HCT116 (cell line): ENCODE data around the gene PLEKHA8.

Experiments used
- ATF3 ChIP-seq: IDR thresholded peaks from 2 replicates; pipeline ENCODE4 v1.6.1; 2012
- CBX3 ChIP-seq: IDR thresholded peaks from 2 replicates; pipeline ENCODE4 v1.6.1; 2012; ENCODE audit warnings: low read depth
- EZH2phosphoT487 ChIP-seq: fragments of 200-600 bp; IDR thresholded peaks from 2 replicates; pipeline ENCODE4 v1.6.1; 2018; ENCODE audit warnings: antibody characterized with exemption, borderline replicate concordance
- JUND ChIP-seq: IDR thresholded peaks from 2 replicates; pipeline ENCODE4 v1.6.1; 2012
- MAX ChIP-seq: IDR thresholded peaks from 2 replicates; pipeline ENCODE4 v1.6.1; 2012
- POLR2A ChIP-seq: IDR thresholded peaks from 2 replicates; pipeline ENCODE4 v1.7.0; 2011; ENCODE audit warnings: borderline replicate concordance; ENCODE audit not compliant: insufficient read depth, insufficient read length; ENCODE audit errors: extremely low read depth
- POLR2AphosphoS5 ChIP-seq: IDR thresholded peaks from 2 replicates; pipeline ENCODE4 v1.6.1; 2011; ENCODE audit warnings: mild to moderate bottlenecking, low read depth, low read length, moderate library complexity
- RAD21 ChIP-seq: IDR thresholded peaks from 2 replicates; pipeline ENCODE4 v1.6.1; 2012; ENCODE audit warnings: low read depth, mild to moderate bottlenecking
- SP1 ChIP-seq: IDR thresholded peaks from 2 replicates; pipeline ENCODE4 v1.6.1; 2012; ENCODE audit warnings: low read depth
- ZBTB33 ChIP-seq: IDR thresholded peaks from 2 replicates; pipeline ENCODE4 v1.6.1; 2011; ENCODE audit warnings: mild to moderate bottlenecking, low read length, moderate library complexity; ENCODE audit not compliant: insufficient replicate concordance; ENCODE audit errors: extremely low read depth
- ZNF274 ChIP-seq: fragments of 200-500 bp; sonication (Bioruptor generic); IDR thresholded peaks from 2 replicates; pipeline ENCODE4 v1.6.1; 2014; ENCODE audit warnings: mild to moderate bottlenecking, low read depth, low read length, inconsistent platforms
- TF ChIP-seq, protein P1 (sequence below), 3 experiments: fragments of 200-600 bp in 1 of 3; sonication (generic) in 1 of 3; IDR thresholded peaks in 2 of 3; conservative IDR thresholded peaks in 1 of 3; 2 replicates each; pipeline ENCODE4 v1.5.1; 2012 to 2017; ENCODE audit warnings: low read depth in 2 of 3, low read length in 2 of 3, antibody characterized with exemption in 1 of 3, borderline replicate concordance in 1 of 3, control low read depth in 1 of 3, mild to moderate bottlenecking in 1 of 3, mixed read lengths in 1 of 3, mixed run types in 1 of 3, moderate library complexity in 1 of 3; ENCODE audit not compliant: insufficient read depth in 1 of 3
- TF ChIP-seq, protein P2 (sequence below): IDR thresholded peaks from 2 replicates; pipeline ENCODE4 v1.6.1; 2012; ENCODE audit warnings: low read depth

- TF ChIP-seq, protein P1, sequence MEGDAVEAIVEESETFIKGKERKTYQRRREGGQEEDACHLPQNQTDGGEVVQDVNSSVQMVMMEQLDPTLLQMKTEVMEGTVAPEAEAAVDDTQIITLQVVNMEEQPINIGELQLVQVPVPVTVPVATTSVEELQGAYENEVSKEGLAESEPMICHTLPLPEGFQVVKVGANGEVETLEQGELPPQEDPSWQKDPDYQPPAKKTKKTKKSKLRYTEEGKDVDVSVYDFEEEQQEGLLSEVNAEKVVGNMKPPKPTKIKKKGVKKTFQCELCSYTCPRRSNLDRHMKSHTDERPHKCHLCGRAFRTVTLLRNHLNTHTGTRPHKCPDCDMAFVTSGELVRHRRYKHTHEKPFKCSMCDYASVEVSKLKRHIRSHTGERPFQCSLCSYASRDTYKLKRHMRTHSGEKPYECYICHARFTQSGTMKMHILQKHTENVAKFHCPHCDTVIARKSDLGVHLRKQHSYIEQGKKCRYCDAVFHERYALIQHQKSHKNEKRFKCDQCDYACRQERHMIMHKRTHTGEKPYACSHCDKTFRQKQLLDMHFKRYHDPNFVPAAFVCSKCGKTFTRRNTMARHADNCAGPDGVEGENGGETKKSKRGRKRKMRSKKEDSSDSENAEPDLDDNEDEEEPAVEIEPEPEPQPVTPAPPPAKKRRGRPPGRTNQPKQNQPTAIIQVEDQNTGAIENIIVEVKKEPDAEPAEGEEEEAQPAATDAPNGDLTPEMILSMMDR (IDR thresholded peaks at IDR 0.05 in 2 of 3, conservative IDR thresholded peaks at IDR 0.05 in 1 of 3; ENCODE audit: borderline replicate concordance in 1 of 3, insufficient read depth in 1 of 3, low read depth in 2 of 3, low read length in 2 of 3): no peak
- TF ChIP-seq, protein P2, sequence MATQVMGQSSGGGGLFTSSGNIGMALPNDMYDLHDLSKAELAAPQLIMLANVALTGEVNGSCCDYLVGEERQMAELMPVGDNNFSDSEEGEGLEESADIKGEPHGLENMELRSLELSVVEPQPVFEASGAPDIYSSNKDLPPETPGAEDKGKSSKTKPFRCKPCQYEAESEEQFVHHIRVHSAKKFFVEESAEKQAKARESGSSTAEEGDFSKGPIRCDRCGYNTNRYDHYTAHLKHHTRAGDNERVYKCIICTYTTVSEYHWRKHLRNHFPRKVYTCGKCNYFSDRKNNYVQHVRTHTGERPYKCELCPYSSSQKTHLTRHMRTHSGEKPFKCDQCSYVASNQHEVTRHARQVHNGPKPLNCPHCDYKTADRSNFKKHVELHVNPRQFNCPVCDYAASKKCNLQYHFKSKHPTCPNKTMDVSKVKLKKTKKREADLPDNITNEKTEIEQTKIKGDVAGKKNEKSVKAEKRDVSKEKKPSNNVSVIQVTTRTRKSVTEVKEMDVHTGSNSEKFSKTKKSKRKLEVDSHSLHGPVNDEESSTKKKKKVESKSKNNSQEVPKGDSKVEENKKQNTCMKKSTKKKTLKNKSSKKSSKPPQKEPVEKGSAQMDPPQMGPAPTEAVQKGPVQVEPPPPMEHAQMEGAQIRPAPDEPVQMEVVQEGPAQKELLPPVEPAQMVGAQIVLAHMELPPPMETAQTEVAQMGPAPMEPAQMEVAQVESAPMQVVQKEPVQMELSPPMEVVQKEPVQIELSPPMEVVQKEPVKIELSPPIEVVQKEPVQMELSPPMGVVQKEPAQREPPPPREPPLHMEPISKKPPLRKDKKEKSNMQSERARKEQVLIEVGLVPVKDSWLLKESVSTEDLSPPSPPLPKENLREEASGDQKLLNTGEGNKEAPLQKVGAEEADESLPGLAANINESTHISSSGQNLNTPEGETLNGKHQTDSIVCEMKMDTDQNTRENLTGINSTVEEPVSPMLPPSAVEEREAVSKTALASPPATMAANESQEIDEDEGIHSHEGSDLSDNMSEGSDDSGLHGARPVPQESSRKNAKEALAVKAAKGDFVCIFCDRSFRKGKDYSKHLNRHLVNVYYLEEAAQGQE: no peak
- TF ChIP-seq EZH2phosphoT487 (no peak), RAD21 (no peak), POLR2AphosphoS5 (no peak), POLR2A (no peak), ZNF274 (no peak), SP1 (no peak), JUND (no peak), MAX (no peak), ZBTB33 (no peak), CBX3 (no peak), ATF3 (no peak)
Observed at GRCh38 chr7:30165590-30165989, 137.4 kb downstream of the PLEKHA8 start.
